SK-N-SH (cell line): ENCODE measurements around the gene STH. TPM values are rescaled to one million over a fixed set of nuclear protein-coding genes. Genes with fewer than 3 reads are reported as not detected.

ENCODE experiments used
- CTCF ChIA-PET: fragments of 300-600, 350-600 bp; formaldehyde crosslinking; extraction: SDS; loops from one replicate; lab custom pipeline; 2021; lab: Yijun Ruan, JAX
- POLR2A ChIA-PET: fragments of 350-600 bp; sonication (Branson Sonifier 250); formaldehyde crosslinking; extraction: SDS; loops from one replicate; lab custom pipeline; 2020; ENCODE audit warnings: antibody characterized with exemption, inconsistent platforms; lab: Yijun Ruan, JAX
- DNase-seq: peaks from one replicate; pipeline ENCODE4 v3.0.0; 2012
- H2AFZ ChIP-seq: fragments of 200-600 bp; sonication (generic); 2 replicates; pipeline ENCODE4 v1.8.1; 2016; ENCODE audit warnings: antibody characterized with exemption, mild to moderate bottlenecking, low read depth
- H3F3A ChIP-seq: fragments of 200-600 bp; sonication (generic); replicated peaks from 2 replicates; pipeline ENCODE3; 2016; ENCODE audit warnings: antibody characterized with exemption, mild to moderate bottlenecking; ENCODE audit not compliant: insufficient read depth
- H3K27ac ChIP-seq, 2 experiments: fragments of 200-500 bp in 1 of 2; fragments of 200-600 bp in 1 of 2; sonication (Bioruptor generic) in 1 of 2; sonication (generic), shearing (Covaris generic) in 1 of 2; 2 replicates each; pipeline versions ENCODE4 v1.5.1 to v1.6.1; 2014 to 2016; ENCODE audit warnings: low read depth in 2 of 2, inconsistent platforms in 1 of 2, low read length in 1 of 2, mild to moderate bottlenecking in 1 of 2, mixed read lengths in 1 of 2
- H3K27me3 ChIP-seq: fragments of 200-600 bp; sonication (generic), shearing (Covaris generic); 2 replicates; pipeline ENCODE4 v1.6.1; 2016; ENCODE audit warnings: mixed run types; ENCODE audit not compliant: insufficient read depth
- H3K36me3 ChIP-seq, 2 experiments: fragments of 200-500 bp in 1 of 2; fragments of 200-600 bp in 1 of 2; sonication (Bioruptor generic) in 1 of 2; sonication (generic) in 1 of 2; replicated peaks in 1 of 2; 2 replicates each; pipeline versions ENCODE3 to v1.5.1; 2014 to 2016; ENCODE audit warnings: low read length in 1 of 2, mild to moderate bottlenecking in 1 of 2; ENCODE audit not compliant: insufficient read depth in 2 of 2, control insufficient read depth in 1 of 2
- H3K4me1 ChIP-seq, 2 experiments: fragments of 200-500 bp in 1 of 2; fragments of 200-600 bp in 1 of 2; sonication (Bioruptor generic) in 1 of 2; sonication (generic), shearing (Covaris generic) in 1 of 2; 2 replicates each; pipeline versions ENCODE4 v1.5.1 to v1.6.1; 2014 to 2016; ENCODE audit warnings: low read depth in 1 of 2, low read length in 1 of 2, mixed run types in 1 of 2; ENCODE audit not compliant: insufficient read depth in 2 of 2, control insufficient read depth in 1 of 2
- H3K4me2 ChIP-seq: fragments of 200-600 bp; sonication (generic), shearing (Covaris generic); 2 replicates; pipeline ENCODE4 v1.6.1; 2017; ENCODE audit warnings: mixed run types
- H3K4me3 ChIP-seq, 2 experiments: fragments of 200-500 bp in 1 of 2; fragments of 200-600 bp in 1 of 2; sonication (Bioruptor generic) in 1 of 2; sonication (generic), shearing (Covaris generic) in 1 of 2; 2 replicates each; pipeline versions ENCODE4 v1.5.1 to v1.8.1; 2014 to 2016; ENCODE audit warnings: low read depth in 2 of 2, inconsistent platforms in 1 of 2, low read length in 1 of 2, mild to moderate bottlenecking in 1 of 2, mixed read lengths in 1 of 2, moderate library complexity in 1 of 2
- H3K79me2 ChIP-seq: fragments of 200-600 bp; sonication (generic); 2 replicates; pipeline ENCODE4 v1.8.1; 2017; ENCODE audit warnings: mild to moderate bottlenecking; ENCODE audit not compliant: insufficient read depth
- H3K9ac ChIP-seq: fragments of 200-600 bp; sonication (generic); 2 replicates; pipeline ENCODE4 v1.6.1; 2017; ENCODE audit warnings: mixed run types
- H3K9me2 ChIP-seq: fragments of 200-600 bp; sonication (generic); 2 replicates; pipeline ENCODE4 v1.6.1; 2017; ENCODE audit warnings: mixed run types
- H3K9me3 ChIP-seq: fragments of 200-600 bp; sonication (generic); 2 replicates; pipeline ENCODE4 v1.6.1; 2017; ENCODE audit warnings: mixed run types, mild to moderate bottlenecking, moderate library complexity
- H4K20me1 ChIP-seq: fragments of 200-600 bp; sonication (generic); 2 replicates; pipeline ENCODE4 v1.6.1; 2017; ENCODE audit warnings: mild to moderate bottlenecking, mixed run types; ENCODE audit not compliant: insufficient read depth
- CHD2 ChIP-seq: fragments of 150-350 bp; IDR thresholded peaks from 2 replicates; pipeline ENCODE4 v1.6.1; 2018; ENCODE audit warnings: low read length; ENCODE audit not compliant: partially characterized antibody
- CTCF ChIP-seq: fragments of 200-600 bp; sonication (generic); IDR thresholded peaks from 2 replicates; pipeline ENCODE4 v1.6.1; 2017; ENCODE audit warnings: antibody characterized with exemption, mild to moderate bottlenecking, moderate library complexity
- EP300 ChIP-seq, 2 experiments: IDR thresholded peaks; 2 replicates each; pipeline versions ENCODE4 v1.4.0 to v1.6.1; 2012; ENCODE audit warnings: borderline replicate concordance in 1 of 2, low read depth in 1 of 2, low read length in 1 of 2
- EZH2phosphoT487 ChIP-seq: fragments of 200-600 bp; sonication (generic); IDR thresholded peaks from 2 replicates; pipeline ENCODE4 v1.6.1; 2017; ENCODE audit warnings: low read depth, mixed run types, mild to moderate bottlenecking, antibody characterized with exemption, moderate library complexity, borderline replicate concordance
- FOSL2 ChIP-seq: IDR thresholded peaks from 2 replicates; pipeline ENCODE4 v1.4.0; 2012; ENCODE audit warnings: low read depth, mild to moderate bottlenecking, moderate library complexity, borderline replicate concordance
- GATA2 ChIP-seq: sonication (generic); formaldehyde crosslinking; IDR thresholded peaks from 2 replicates; pipeline ENCODE4 v1.5.0; 2020; ENCODE audit warnings: mild to moderate bottlenecking, missing genetic modification reagents
- MAX ChIP-seq: IDR thresholded peaks from 2 replicates; pipeline ENCODE4 v1.4.0; 2012; ENCODE audit warnings: low read depth
- MEF2A ChIP-seq: IDR thresholded peaks from 2 replicates; pipeline ENCODE4 v1.4.0; 2012; ENCODE audit warnings: low read depth, borderline replicate concordance
- MXI1 ChIP-seq: IDR thresholded peaks from 2 replicates; pipeline ENCODE4 v1.6.1; 2012; ENCODE audit warnings: mild to moderate bottlenecking, low read depth, low read length, improper control_type of control experiment
- NFIC ChIP-seq: IDR thresholded peaks from 2 replicates; pipeline ENCODE4 v1.4.0; 2012; ENCODE audit warnings: borderline replicate concordance
- PBX3 ChIP-seq: IDR thresholded peaks from 2 replicates; pipeline ENCODE4; 2012
- RAD21 ChIP-seq: IDR thresholded peaks from 2 replicates; pipeline ENCODE4 v1.6.1; 2012; ENCODE audit warnings: mild to moderate bottlenecking, low read length
- RCOR1 ChIP-seq: fragments of 150-350 bp; IDR thresholded peaks from 2 replicates; pipeline ENCODE4 v1.6.1; 2017; ENCODE audit warnings: antibody characterized with exemption, low read length
- RXRA ChIP-seq: IDR thresholded peaks from 2 replicates; pipeline ENCODE4 v1.4.0; 2012; ENCODE audit warnings: low read depth, mild to moderate bottlenecking, borderline replicate concordance
- TAF1 ChIP-seq: IDR thresholded peaks from 2 replicates; pipeline ENCODE4 v1.6.1; 2012; ENCODE audit warnings: low read depth, mild to moderate bottlenecking, low read length, moderate library complexity, borderline replicate concordance
- TEAD4 ChIP-seq: IDR thresholded peaks from 2 replicates; pipeline ENCODE4 v1.4.0; 2012; ENCODE audit warnings: mild to moderate bottlenecking, borderline replicate concordance; ENCODE audit not compliant: insufficient read depth
- USF1 ChIP-seq: IDR thresholded peaks from 2 replicates; pipeline ENCODE4 v1.4.0; 2012; ENCODE audit warnings: low read depth, borderline replicate concordance
- ZBTB33 ChIP-seq: IDR thresholded peaks from 2 replicates; pipeline ENCODE4 v1.4.0; 2012; ENCODE audit warnings: low read depth, borderline replicate concordance
- WGBS: methylation state at CpG from one replicate; pipeline ENCODE4 v1.1.6; 2017; ENCODE audit warnings: low lambda C conversion rate; 5-methylcytosine and 5-hydroxymethylcytosine counted together
- polyA plus RNA-seq, 3 experiments: library from polyadenylated mRNA; depleted of rRNA; stranded (reverse); fragments of >200 nt; gene quantifications; 2 replicates each; pipeline ENCODE4 v1.2.3, GENCODE V29; 2012

Gene STH
- polyA plus RNA-seq, 1 of the 3 experiments (the other 2 are of a cell fraction), result not detected

GRCh38 chr17:45984368-45984767 lies 14.7 kb upstream of the STH start:
- no peaks in the 10 kb centered on the region for H3F3A ChIP-seq
- H3K9ac ChIP-seq, result no peak overlapping the region
- peaks cover 7% of the 10 kb centered on the region; the same call in 1 of the 2 replicates for H3K27me3 ChIP-seq
- TF ChIP-seq USF1 (no peak), TEAD4 (no peak), TAF1 (no peak)
- no peak overlapping the region for H3K4me2 ChIP-seq
- H3K9me2 ChIP-seq, result no peaks in the 10 kb centered on the region
- no peaks in the 10 kb centered on the region; a peak in 1 of 4 replicates for H3K4me1 ChIP-seq
- ChIA-PET CTCF (interaction anchor here (0.9 to 4.4 kb wide), 3 partner anchors 10 to 29 kb away, joined by 3 to 27 read pairs (median 3); partner anchors contain the start of gene STH), POLR2A (interaction anchor here (0.6 kb wide), 1 partner anchor 21 kb away, joined by 3 read pairs; no protein-coding TSS in a partner anchor)
- no peak overlapping the region for H2AFZ ChIP-seq
- H3K27ac ChIP-seq, result no peak overlapping the region
- no peak overlapping the region for H3K4me3 ChIP-seq
- no peak for DNase-seq
- 49% methylated on average over 5 of the region's 5 CpGs for WGBS
- no peaks in the 10 kb centered on the region for H3K36me3 ChIP-seq
- no peaks in the 10 kb centered on the region for H3K9me3 ChIP-seq
- H3K79me2 ChIP-seq, result no peaks in the 10 kb centered on the region
- no peaks in the 10 kb centered on the region for H4K20me1 ChIP-seq

- no peaks in the 10 kb centered on the region for H3K9me2 ChIP-seq
- H3K79me2 ChIP-seq, result no peaks in the 10 kb centered on the region
- no peaks in the 10 kb centered on the region for H3K9me3 ChIP-seq
- ChIA-PET CTCF (interaction anchor here (4.4 kb wide), 1 partner anchor 16 kb away, joined by 27 read pairs; the partner anchor contains the start of gene STH), POLR2A (no interaction called here)
- no peak overlapping the region for H3K4me2 ChIP-seq
- H3K9ac ChIP-seq, result no peak overlapping the region
- DNase-seq, result no peak
- H3K36me3 ChIP-seq, result no peaks in the 10 kb centered on the region
- TF ChIP-seq FOSL2, result no peak
- no peak for TF ChIP-seq RCOR1
- no peak for TF ChIP-seq CHD2
- TF ChIP-seq MAX, result no peak
- no peak for TF ChIP-seq PBX3
- TF ChIP-seq MEF2A, result no peak
- TF ChIP-seq NFIC, result no peak
- no peak for TF ChIP-seq RAD21
- no peak for TF ChIP-seq GATA2 (CRISPR knock-in tag)
- TF ChIP-seq EP300 (IDR thresholded peaks at IDR 0.05; ENCODE audit: borderline replicate concordance in 1 of 2, low read depth in 1 of 2, low read length in 1 of 2), result no peak
- no peak for TF ChIP-seq CTCF
- no peak for TF ChIP-seq RXRA
- TF ChIP-seq EZH2phosphoT487, result no peak
- no peak for TF ChIP-seq ZBTB33
- no peak for TF ChIP-seq TEAD4
- no peak for TF ChIP-seq MXI1
- H3K4me1 ChIP-seq, result no peaks in the 10 kb centered on the region; a peak in 1 of 4 replicates
- H3K27me3 ChIP-seq, result peaks cover 7% of the 10 kb centered on the region; the same call in 1 of the 2 replicates
- no peak overlapping the region for H3K27ac ChIP-seq
- whole genome bisulfite sequencing, result 61% methylated on average over 4 of the region's 4 CpGs
- H3F3A ChIP-seq, result no peaks in the 10 kb centered on the region
- H4K20me1 ChIP-seq, result no peaks in the 10 kb centered on the region
- H3K4me3 ChIP-seq, result no peak overlapping the region
- H2AFZ ChIP-seq, result no peak overlapping the region
Measured at GRCh38 chr17:45985447-45985846, 13.6 kb upstream of the STH start.
